GM11168 (cell line): Measurements from ENCODE around the gene MRPL24.
"Not testable (repeated sequence)": the region's sequence is repeated elsewhere in the genome, so short reads cannot be mapped to it uniquely, and the experiment has no call there.

Experiments
- in situ Hi-C: fragments of 300-500 bp; cut with MboI; formaldehyde crosslinking; loops from one replicate; pipeline ENCODE4 v1.12.0; 2022; ENCODE audit warnings: low sequenced_read_pairs; ENCODE audit not compliant: unreplicated experiment

Gene MRPL24

GRCh38 chr1:156760796-156761104 lies 19.9 kb upstream of the MRPL24 start:
- in situ Hi-C loops, result no loop called here

DNA sequence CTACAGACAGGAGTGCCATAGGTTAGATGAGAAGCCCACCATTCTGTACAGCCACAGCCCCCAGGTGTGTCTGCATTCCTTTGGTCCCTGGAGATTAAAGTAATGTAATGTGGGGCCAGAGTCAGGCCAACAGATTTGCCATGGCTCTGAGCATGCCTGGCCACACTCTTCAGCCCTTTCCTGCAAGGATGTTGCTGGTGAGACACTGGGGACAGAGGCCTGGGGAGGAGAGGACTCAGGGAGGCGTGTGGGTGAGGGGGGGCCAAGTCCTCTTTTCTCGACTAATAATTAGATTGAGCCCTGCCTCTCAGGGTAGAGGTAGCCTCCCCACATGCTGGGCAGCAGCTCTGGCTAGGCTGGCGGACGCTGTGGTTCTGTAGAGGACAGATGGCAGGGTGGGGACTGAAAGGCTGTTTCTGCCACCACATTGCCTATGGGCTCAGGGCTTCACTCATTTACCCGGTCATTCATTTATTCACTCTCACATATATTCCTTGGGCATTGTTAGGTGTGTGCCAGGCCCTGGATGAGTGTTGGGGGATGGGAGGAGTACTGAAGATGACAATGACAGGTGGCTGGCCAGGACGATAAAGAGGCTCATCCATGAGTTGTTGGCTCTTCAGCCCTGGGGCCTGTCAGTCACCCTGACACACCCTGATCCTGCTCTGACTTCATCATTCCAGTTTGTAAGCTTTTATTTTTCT lies 19.4 kb upstream of the MRPL24 start:
- in situ Hi-C loops, result no loop called here

DNA sequence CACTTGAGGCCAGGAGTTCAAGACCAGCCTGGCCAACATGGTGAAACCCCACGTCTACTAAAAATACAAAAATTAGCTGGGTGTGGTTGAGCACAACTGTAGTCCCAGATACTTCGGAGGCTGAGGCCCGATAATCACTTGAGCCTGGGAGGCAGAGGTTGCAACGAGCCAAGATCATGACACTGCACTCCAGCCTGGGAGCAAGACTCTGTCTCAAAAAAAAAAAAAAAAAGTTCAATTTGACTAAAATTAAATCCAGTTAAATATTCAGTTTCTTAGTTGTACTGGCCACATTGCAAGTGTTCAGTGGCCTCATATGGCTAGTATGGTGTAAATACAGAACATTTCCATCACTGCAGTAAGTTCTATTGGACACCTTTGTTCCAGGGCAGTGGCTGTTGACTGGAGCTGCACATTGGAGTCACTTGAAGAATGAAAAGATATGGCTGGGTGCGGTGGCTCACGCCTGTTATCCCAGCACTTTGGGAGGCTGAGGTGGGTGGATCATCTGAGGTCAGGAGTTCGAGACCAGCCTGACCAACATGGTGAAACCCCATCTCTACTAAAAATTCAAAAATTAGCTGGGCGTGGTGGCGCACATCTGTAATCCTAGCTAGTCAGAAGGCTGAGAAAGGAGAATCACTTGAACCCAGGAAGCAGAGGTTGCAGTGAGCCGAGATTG lies 16.8 kb upstream of the MRPL24 start:
- in situ Hi-C loops, result not testable (repeated sequence)

GRCh38 chr1:156756355-156756754 lies 15.5 kb upstream of the MRPL24 start:
- in situ Hi-C loops, result no loop called here

- in situ Hi-C loops, result no loop called here
Observed at GRCh38 chr1:156755527-156755950, 14.7 kb upstream of the MRPL24 start.

DNA sequence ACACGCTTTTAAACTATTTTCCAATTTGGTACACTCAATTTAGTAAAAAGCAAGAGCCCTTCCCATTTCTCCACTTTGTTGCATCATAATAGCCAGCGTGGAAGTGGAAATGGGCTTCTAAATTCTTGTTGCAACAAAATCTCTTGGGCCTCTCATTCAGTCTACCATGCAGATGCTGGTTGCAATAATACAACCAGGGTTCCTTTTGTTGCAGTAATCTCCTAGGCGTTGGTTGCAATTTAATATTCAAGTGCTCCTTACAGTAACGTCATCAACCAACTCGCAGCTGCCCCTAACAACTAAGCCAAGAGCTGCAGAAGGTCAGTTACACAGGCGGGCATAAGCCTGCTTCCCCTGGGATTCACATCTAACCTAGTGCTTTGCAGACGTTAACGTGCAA lies 13.3 kb upstream of the MRPL24 start:
- in situ Hi-C loops, result no loop called here

DNA sequence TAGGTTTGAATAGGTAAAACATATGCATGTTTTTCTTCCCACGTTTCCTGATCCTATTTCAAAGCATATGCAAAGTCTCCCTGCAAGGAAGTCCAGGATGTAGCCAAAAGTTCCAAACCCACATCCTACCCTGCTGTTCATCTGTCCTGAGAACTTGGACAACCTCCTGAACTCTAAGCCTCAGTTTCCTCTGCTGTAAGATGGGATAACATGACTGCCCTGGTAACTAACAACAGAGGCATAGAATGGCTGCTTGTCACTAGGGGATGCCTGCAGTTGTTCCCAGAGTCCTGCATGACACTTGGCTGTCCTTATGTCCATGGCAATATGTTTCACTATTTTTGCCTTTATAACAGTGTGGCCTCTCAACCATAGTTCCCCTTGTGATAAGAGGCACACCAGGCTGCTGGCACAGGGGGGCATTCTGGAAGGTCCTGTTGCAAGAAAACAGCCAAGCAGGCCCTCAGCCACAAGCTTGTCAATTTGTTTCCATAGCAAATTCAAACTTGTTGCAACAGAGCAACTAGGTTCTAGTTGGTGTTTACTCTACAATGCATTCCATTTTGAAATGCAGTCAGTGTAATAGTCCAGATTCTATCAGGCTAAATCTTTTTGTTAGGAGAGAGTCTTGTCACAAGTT lies 12.1 kb upstream of the MRPL24 start:
- in situ Hi-C loops, result no loop called here

DNA sequence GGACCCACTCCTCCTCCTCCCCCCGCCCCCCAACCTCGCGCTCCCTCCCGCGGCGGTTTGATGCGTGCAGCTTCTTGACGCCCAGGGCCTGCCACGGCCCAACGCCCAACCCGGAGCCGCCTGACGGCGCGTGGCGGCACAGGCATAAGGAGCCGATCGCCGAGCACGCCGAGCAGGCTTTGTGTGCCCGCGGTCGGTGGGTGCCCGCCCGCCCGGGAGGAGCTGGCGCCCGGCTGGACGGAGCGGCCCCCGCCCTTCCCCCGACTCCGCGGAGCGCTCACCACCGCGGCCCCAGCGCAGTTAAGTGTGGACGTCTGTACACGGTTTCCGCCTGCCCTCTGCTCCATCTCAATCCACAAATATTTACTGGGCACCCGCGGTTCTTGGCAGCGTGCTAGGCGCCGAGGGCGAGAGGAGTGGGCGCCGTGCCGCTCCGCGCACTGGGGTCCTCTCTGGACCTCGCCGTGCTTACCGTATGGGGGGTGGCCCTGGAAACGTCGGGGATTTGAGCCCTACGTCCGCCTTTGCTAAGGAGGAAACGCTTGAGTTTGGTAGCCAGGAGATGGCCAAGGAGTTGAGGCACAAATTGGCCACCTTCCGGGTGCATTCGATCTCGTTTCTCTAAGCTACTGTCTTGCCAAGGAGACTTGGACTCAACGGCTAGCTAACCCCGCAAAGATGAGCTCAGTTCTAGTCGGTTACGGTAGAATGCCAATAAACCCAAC lies 11.0 kb upstream of the MRPL24 start:
- in situ Hi-C loops, result no loop called here

DNA sequence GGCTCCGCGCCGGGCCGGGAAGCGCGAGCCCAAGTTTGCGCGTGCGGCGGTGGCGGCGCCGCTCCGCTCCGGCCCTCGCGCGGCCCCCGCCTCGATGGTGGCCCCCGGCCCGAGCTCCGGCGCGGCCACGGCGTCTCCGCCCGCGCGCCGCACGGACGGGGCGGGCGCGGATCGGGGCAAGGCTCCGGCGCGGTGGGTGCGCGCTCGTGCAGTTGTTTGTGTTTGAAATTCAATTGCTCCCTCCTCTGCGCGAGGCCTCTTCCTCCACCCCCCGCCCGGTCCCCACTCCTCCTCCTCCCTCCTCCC lies 10.5 kb upstream of the MRPL24 start, which contains the start of gene HDGF:
Gene HDGF, minus strand, starts transcription at position 225 of the 306 bp plus-strand sequence. CDS start 246 bp downstream, outside the sequence.
- in situ Hi-C loops, result no loop called here

DNA sequence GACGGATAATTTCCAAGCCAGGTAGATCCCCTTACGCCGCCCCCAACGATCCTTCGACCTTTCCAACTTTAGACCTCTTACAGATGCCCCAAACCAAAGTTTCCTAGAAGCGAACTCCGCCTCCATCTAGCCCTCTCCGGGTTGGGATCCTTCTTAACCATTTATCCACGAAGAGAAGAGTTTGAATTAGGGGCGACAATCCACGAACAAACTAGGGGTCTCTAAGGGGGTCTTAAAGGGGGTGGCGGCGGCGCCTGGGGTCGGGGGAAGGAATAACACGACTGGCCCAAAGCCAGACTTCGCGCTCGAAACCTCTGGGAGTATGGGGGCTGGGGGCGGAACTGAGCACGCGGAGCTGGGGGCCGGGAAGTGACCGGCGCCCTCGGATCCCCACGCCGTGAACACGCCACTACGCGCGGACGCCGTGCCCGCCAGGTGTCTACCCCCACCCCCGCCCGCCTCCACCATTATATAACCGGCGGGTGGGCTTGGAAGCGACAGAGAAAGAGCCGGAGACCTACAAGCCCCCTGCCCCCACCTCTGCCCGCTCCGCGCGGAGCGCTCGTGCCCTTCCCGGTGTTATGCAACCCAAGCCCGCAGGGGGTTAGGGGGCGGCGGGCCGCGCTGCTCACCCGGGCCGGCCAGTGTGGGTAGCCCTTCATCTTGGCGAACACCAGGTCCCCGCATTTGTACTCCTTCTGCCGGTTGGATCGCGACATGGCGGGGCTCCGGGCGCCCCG lies 10.0 kb upstream of the MRPL24 start:
- in situ Hi-C loops, result no loop called here

- in situ Hi-C loops, result no loop called here
Observed at GRCh38 chr1:156750191-156750672, 9.3 kb upstream of the MRPL24 start.

DNA sequence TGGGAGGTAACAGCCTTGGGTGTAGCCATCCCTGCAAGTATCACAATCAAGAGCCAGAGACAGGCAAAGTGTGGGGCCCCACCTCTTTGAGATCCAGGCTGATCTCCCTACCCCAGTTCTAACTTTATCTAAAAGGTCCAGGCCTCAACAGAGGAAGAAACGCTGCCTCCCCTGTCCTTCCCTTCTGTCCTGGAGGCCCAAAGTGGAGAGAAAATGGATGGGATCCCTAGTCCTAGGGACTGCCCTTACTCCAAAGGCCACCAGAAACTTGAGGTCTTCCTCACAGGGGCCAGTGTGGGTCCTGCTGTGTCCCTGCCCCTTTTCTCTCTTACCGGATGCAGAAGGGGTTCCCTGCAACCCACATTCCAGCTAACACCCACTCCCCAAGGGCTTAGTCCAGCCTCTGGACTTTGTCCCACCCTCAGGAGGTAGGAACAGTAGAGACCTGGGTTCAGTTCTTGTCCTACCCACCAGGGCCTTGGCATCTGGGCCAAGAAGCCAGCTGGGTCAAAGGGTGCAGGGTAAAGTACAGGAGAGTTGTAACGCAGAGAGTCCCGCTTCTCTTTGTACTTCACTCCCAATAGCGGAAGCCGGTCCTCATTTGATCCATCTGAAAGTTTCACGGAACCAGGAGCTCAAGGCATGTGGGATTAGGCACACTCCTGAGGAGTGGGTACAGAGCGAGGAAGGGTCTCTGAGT lies 8.7 kb upstream of the MRPL24 start:
- in situ Hi-C loops, result no loop called here

DNA sequence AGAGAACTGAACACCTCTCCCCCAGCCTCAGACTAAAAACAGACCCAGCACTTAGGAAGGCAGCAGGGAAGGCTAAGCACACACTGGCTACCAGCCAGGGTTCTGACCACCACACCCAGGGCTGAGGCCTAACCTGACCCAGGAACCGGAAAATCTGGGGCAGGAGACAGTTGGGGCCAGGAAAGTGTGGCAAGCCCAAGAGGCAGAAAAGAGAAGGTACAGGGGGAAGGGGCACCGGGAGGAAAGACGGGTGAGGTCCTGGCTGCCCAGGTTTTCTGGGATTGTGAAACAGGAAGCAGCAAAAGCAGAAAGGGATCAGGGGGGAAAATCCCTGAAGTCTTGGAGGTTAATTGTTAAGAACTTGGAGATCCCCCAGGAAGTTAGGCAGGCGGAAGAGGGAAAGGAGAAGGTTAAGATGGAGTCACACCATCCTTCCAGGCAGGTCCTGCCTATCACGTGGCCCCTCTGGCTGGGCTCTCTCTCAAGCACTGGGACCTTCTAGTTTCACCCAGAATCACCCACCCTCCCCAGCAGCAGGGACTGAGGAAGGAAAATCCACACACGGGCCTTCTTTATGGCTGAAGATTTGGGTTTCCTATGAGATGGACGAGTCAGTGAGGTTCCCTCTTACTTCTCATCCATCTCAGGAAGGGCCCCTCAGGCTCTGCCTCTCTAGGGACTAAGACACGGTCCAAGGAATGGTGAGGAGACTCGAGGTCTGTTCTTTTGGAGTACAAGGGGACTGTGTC lies 8.0 kb upstream of the MRPL24 start:
- in situ Hi-C loops, result no loop called here

DNA sequence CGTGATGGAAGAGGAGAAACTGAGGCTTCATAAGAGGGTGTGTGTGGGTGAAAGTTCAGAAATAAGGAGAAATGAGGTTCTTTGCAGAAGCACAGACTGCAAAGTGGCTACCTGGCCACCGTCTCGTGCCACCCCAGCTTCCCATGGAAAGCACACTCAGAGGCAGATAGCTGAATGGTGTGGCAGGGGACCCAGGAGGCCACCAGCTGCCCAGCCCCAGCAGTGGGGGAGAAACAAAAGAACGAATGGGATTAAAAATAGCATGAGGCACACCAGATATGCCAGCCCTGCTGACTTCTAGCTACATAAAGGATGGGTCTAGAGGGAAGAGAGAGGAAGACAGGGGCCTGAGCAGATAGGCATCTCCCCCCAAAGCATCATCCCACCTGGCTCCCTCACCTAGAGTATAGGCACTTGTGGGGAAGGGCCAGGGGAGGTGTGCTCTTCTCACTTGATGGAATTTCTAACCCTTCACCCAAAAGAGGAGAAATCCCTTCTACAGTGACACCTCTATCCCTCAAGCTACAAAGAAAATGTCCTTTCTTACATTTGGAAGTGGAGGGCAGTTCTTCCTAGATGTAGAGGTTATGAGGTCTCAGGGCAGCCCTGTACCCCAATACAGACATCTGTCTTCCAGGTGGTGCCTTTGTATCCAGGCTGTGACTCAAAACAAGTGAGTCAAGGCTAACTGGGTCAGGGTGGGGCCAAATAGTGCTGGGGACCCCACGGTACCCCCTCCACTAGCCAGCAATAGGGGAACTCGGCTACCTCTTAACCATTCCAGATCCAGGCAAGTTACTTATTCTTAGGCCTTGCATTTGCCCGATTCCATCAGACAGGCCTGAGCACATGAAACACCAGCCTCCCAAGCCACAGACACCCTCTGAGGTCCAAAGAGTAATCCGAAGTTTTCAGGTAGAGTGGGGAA lies 7.1 kb upstream of the MRPL24 start:
- in situ Hi-C loops, result no loop called here

GRCh38 chr1:156746728-156747631 lies 6.1 kb upstream of the MRPL24 start:
- in situ Hi-C loops, result no loop called here

DNA sequence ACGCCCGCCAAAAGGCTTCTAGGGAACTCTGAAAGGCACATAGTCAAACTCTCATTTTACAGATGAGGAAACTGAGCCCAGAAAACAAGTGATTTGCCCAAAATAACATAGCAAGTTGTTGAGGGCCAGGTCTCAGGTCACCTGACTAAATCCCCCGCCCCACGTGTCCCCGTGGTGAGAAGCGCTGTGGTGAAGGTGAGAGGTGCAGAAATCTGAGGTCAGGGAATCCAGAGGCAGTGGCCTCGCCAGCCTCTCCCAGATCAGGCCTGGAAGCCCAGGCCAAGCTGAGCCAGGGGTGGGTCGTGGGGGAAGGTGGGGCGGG lies 5.5 kb upstream of the MRPL24 start:
- in situ Hi-C loops, result no loop called here

GRCh38 chr1:156745881-156746280 lies 5.0 kb upstream of the MRPL24 start:
- in situ Hi-C loops, result no loop called here
